HG03457 (cell line): ENCODE results near the gene RSPRY1.

Experiments used
- ATAC-seq: cut with Tn5 transposase; IDR thresholded peaks from one replicate; pipeline ENCODE4 v1.9.1; 2021; ENCODE audit warnings: moderate number of reproducible peaks; ENCODE audit not compliant: unreplicated experiment

Gene RSPRY1

DNA sequence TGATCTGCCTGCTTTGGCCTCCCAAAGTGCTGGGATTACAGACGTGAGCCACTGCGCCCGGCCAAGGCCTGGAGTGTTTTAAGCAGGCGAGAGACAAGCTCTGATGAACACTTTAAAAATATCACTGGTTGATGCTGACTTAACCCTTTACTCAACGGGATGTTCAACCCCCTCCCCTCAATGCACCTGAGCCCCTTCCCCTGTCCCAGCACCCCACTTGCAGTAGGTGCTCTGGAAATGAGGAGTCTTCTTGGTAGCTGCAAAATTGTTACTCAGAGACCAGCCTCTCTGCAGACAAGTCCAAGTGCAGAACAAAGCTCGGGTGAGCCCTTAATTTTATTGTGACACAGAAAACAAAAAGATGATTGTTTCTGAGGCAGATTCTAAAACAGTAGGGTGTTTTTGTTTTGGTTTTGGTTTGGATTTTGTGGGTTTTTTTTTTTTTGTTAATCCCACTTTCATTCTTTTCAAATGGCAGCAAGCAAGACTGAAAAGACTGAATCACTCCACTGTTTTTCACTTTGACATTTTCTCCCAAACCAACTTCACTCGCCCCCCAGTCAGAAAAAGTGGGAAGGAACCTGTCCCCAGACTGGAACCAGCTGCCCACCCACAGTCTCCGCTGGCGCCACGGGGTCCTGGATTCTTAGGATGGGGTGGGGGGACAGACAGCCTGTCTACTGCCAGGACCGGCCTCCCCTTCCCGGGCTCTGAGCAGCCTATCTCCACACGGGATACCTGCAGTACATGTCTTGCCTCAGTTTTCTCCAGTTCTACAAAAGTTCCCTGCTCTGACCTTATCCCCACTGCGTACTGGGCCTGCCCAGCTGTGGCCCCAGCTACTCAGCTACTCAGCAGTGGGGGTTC is 103.5 kb downstream of the RSPRY1 start:
- no peak for ATAC-seq
